Trophoblast cell (in vitro differentiated cells and primary cell): ENCODE measurements around the gene ZNF217.
A peak's percentile ranks its signal among the peaks of the same experiment; 100 is the strongest.

Experiments used
- DNase-seq, 2 donors: peaks; one replicate each; pipeline ENCODE4 v3.0.0-alpha.2; 2016
- H2AFZ ChIP-seq: 2 replicates; pipeline ENCODE4 v1.6.1; 2013; ENCODE audit warnings: low read length, moderate library complexity, mild to moderate bottlenecking; ENCODE audit not compliant: insufficient read depth, poor library complexity
- H2AK5ac ChIP-seq: 2 replicates; pipeline ENCODE4 v1.6.1; 2013; ENCODE audit warnings: mild to moderate bottlenecking, low read length
- H2BK120ac ChIP-seq: 2 replicates; pipeline ENCODE4 v1.6.1; 2013; ENCODE audit warnings: low read length, mild to moderate bottlenecking, moderate library complexity; ENCODE audit not compliant: insufficient read depth, poor library complexity
- H2BK12ac ChIP-seq: 2 replicates; pipeline ENCODE4 v1.6.1; 2013; ENCODE audit warnings: mild to moderate bottlenecking, low read length, moderate library complexity
- H2BK5ac ChIP-seq: 2 replicates; pipeline ENCODE4 v1.6.1; 2013; ENCODE audit warnings: low read length, low read depth, moderate library complexity, mild to moderate bottlenecking; ENCODE audit not compliant: poor library complexity
- H3K14ac ChIP-seq: 2 replicates; pipeline ENCODE4 v1.6.1; 2013; ENCODE audit warnings: mild to moderate bottlenecking, low read length
- H3K18ac ChIP-seq: 2 replicates; pipeline ENCODE4 v1.6.1; 2013; ENCODE audit warnings: mild to moderate bottlenecking, low read length
- H3K23ac ChIP-seq: 2 replicates; pipeline ENCODE4 v1.6.1; 2013; ENCODE audit warnings: low read length
- H3K27ac ChIP-seq: 2 replicates; pipeline ENCODE4 v1.5.1; 2013; ENCODE audit warnings: low read depth, mild to moderate bottlenecking, inconsistent platforms, low read length, moderate library complexity
- H3K27me3 ChIP-seq: 2 replicates; pipeline ENCODE4 v1.6.1; 2013; ENCODE audit warnings: inconsistent platforms, mild to moderate bottlenecking, low read length, moderate library complexity; ENCODE audit not compliant: insufficient read depth
- H3K36me3 ChIP-seq, 2 experiments: 1 replicate in 1 of 2; 2 replicates in 1 of 2; pipeline ENCODE4 v1.6.1; 2013; ENCODE audit warnings: low read length in 2 of 2, mild to moderate bottlenecking in 2 of 2, moderate library complexity in 1 of 2; ENCODE audit not compliant: insufficient read depth in 2 of 2, control insufficient read depth in 1 of 2
- H3K4ac ChIP-seq: 2 replicates; pipeline ENCODE4 v1.6.1; 2013; ENCODE audit warnings: low read depth, mild to moderate bottlenecking, low read length, moderate library complexity
- H3K4me1 ChIP-seq, 2 experiments: 1 replicate in 1 of 2; 2 replicates in 1 of 2; pipeline ENCODE4 v1.6.1; 2013; ENCODE audit warnings: low read length in 2 of 2, mild to moderate bottlenecking in 2 of 2, moderate library complexity in 1 of 2; ENCODE audit not compliant: insufficient read depth in 2 of 2, control insufficient read depth in 1 of 2
- H3K4me2 ChIP-seq: 2 replicates; pipeline ENCODE4 v1.6.1; 2013; ENCODE audit warnings: inconsistent platforms, mild to moderate bottlenecking, low read length, moderate library complexity
- H3K4me3 ChIP-seq: 2 replicates; pipeline ENCODE4 v1.5.1; 2013; ENCODE audit warnings: mild to moderate bottlenecking, low read depth, low read length, inconsistent platforms
- H3K79me1 ChIP-seq: one replicate; pipeline ENCODE4 v1.6.1; 2013; ENCODE audit warnings: low read length
- H3K79me2 ChIP-seq: 2 replicates; pipeline ENCODE4 v1.6.1; 2013; ENCODE audit warnings: low read length, mild to moderate bottlenecking; ENCODE audit not compliant: control insufficient read depth, insufficient read depth, poor library complexity
- H3K9ac ChIP-seq: 2 replicates; pipeline ENCODE4 v1.6.1; 2013; ENCODE audit warnings: mild to moderate bottlenecking, low read length
- H3K9me3 ChIP-seq: 2 replicates; pipeline ENCODE4 v1.6.1; 2013; ENCODE audit warnings: low read depth, mild to moderate bottlenecking, control low read depth, inconsistent platforms, low read length; ENCODE audit not compliant: insufficient read depth
- H4K12ac ChIP-seq: 2 replicates; pipeline ENCODE4 v1.6.1; 2013; ENCODE audit warnings: low read depth, mild to moderate bottlenecking, low read length, moderate library complexity
- H4K8ac ChIP-seq: 2 replicates; pipeline ENCODE4 v1.6.1; 2013; ENCODE audit warnings: low read depth, mild to moderate bottlenecking, low read length, moderate library complexity
- H4K91ac ChIP-seq: one replicate; pipeline ENCODE4 v1.6.1; 2013; ENCODE audit warnings: low read depth, mild to moderate bottlenecking, low read length, moderate library complexity
- WGBS: extraction: QIAGEN DNeasy Blood & Tissue Kit; methylation state at CpG from one replicate; pipeline ENCODE4 v1.1.7; 2013; ENCODE audit warnings: missing lambda C conversion rate; ENCODE audit not compliant: insufficient read length, insufficient coverage; ENCODE audit errors: extremely low coverage; 5-methylcytosine and 5-hydroxymethylcytosine counted together

Gene ZNF217

DNA sequence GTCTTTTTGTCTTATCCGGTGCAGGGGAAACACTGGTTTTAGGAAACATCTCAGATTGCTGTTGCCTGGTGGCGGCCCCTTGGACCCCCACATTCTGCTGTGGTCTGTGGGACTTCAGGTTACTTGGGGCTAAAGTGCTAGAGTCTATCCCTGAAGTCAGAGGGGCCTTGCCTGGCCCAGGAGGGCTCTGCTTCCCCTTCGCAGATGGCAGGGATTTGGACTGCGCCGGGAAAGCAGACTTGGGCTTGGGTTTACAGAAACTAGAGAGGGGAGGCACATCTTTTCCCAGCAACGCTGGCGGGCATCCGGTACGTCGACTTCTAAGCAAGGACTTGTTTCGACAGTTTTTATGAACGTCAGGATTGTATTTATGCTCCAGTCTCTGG lies 17.5 kb downstream of the ZNF217 start:
- H3K79me1 ChIP-seq, result no peaks in the 10 kb centered on the region
- H2BK5ac ChIP-seq, result no peak overlapping the region
- peaks cover 0 to 8% of the 10 kb centered on the region in 2 experiments for H3K4me1 ChIP-seq
- H3K27me3 ChIP-seq, result no peaks in the 10 kb centered on the region
- no peak overlapping the region for H2AK5ac ChIP-seq
- H2BK120ac ChIP-seq, result no peak overlapping the region
- H4K8ac ChIP-seq, result no peak overlapping the region
- no peak overlapping the region for H3K23ac ChIP-seq
- H3K14ac ChIP-seq, result no peak overlapping the region
- no peak overlapping the region for H4K91ac ChIP-seq
- no peak overlapping the region for H3K9ac ChIP-seq
- no peak overlapping the region for H4K12ac ChIP-seq
- H3K79me2 ChIP-seq, result peaks cover 26% of the 10 kb centered on the region
- peak overlapping the region; percentile 98 for H3K4ac ChIP-seq
- no peak overlapping the region for H3K4me2 ChIP-seq
- no peak overlapping the region for H2AFZ ChIP-seq
- no peak overlapping the region for H3K18ac ChIP-seq
- no peak overlapping the region for H3K4me3 ChIP-seq
- peaks cover 47 to 70% of the 10 kb centered on the region in 2 experiments for H3K36me3 ChIP-seq
- no peak overlapping the region for H3K27ac ChIP-seq
- H2BK12ac ChIP-seq, result no peak overlapping the region
- DNase-seq, result no peak
- H3K9me3 ChIP-seq, result no peaks in the 10 kb centered on the region
- WGBS, result no CpG with 5 or more reads among the region's 12 CpGs

DNA sequence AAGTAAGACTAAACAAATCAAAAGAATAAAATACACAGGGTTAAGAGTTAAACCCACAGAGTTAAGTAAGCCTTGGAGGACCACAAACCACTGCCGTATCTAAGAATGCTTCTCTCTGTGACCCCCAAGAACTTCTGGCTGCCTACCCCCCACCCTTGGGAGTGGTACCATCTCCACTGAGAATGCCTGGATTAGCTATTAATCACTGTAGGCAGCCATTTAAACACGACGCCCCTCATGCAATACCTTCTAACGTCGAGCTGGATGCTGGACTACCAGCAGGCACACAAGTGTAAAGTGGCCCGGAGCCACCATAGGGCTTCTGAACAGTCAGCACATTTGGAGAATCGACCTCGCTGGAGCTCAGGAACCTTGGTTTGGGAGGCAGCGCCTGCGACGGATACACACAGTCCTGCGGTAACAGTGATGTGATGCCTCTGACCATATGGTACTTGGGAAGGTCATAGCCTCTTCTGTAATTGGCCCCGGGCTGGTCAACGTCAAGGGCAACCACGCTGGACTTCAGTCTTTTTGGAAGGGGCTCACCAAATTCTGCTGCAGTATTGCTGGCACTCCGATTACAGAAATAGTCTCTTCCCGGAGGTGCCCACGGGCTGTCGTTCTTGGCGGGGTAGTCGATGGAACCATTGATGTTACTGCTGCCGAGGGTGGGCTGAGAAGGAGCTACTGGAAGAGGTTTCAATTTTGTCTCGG lies 18.0 kb downstream of the ZNF217 start:
- H3K79me1 ChIP-seq, result no peaks in the 10 kb centered on the region

DNA sequence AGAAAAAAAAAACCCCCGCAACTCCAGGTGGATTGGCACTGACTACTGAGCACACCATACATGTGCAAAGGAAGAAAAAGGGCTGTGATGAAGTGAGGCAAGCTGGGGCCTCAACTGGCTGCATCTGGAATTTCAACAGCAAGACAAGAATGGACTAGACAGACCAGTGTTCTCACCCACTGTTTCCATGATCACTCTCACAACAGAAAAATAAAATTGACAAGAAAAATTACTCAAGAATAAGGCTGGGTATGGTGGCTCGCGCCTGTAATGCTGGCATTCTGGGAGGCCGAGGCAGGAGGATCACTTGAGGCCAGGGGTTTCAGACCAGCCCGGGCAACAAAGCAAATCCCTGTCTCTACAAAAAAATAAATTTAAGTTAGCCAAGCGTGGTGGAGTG lies 18.8 kb downstream of the ZNF217 start:
- Histone ChIP-seq H2BK12ac (no peak overlapping the region), H3K18ac (no peak overlapping the region), H2BK120ac (no peak overlapping the region), H3K36me3 (peaks cover 52 to 70% of the 10 kb centered on the region in 2 experiments), H2BK5ac (no peak overlapping the region), H3K4ac (peak overlapping the region; percentile 77), H3K4me1 (peaks cover 0 to 5% of the 10 kb centered on the region in 2 experiments), H3K9ac (no peak overlapping the region), H3K9me3 (no peaks in the 10 kb centered on the region), H4K12ac (no peak overlapping the region), H3K23ac (no peak overlapping the region), H3K27ac (no peak overlapping the region), H3K14ac (no peak overlapping the region), H3K79me1 (no peaks in the 10 kb centered on the region), H2AFZ (no peak overlapping the region), H3K4me2 (no peak overlapping the region), H4K91ac (no peak overlapping the region), H3K27me3 (no peaks in the 10 kb centered on the region), H3K4me3 (no peak overlapping the region), H3K79me2 (peaks cover 19% of the 10 kb centered on the region), H2AK5ac (no peak overlapping the region), H4K8ac (no peak overlapping the region)
- no peak for DNase-seq
- WGBS, result no CpG with 5 or more reads among the region's 6 CpGs

More for the DNA sequence above, 18.0 kb downstream of the ZNF217 start:
- Histone ChIP-seq H2AK5ac (no peak overlapping the region), H3K9ac (no peak overlapping the region), H3K18ac (no peak overlapping the region), H4K12ac (no peak overlapping the region), H3K4ac (peak overlapping the region; percentile 98), H3K9me3 (no peaks in the 10 kb centered on the region), H3K4me2 (no peak overlapping the region), H4K8ac (no peak overlapping the region), H3K27ac (no peak overlapping the region), H2AFZ (no peak overlapping the region), H3K14ac (no peak overlapping the region), H3K23ac (no peak overlapping the region), H3K79me2 (peaks cover 22% of the 10 kb centered on the region), H3K4me1 (peaks cover 0 to 8% of the 10 kb centered on the region in 2 experiments), H3K36me3 (peaks cover 47 to 69% of the 10 kb centered on the region in 2 experiments), H4K91ac (no peak overlapping the region), H2BK5ac (no peak overlapping the region), H3K4me3 (no peak overlapping the region), H2BK12ac (no peak overlapping the region), H3K27me3 (no peaks in the 10 kb centered on the region), H2BK120ac (no peak overlapping the region)
- no CpG with 5 or more reads among the region's 23 CpGs for WGBS
- no peak for DNase-seq

DNA sequence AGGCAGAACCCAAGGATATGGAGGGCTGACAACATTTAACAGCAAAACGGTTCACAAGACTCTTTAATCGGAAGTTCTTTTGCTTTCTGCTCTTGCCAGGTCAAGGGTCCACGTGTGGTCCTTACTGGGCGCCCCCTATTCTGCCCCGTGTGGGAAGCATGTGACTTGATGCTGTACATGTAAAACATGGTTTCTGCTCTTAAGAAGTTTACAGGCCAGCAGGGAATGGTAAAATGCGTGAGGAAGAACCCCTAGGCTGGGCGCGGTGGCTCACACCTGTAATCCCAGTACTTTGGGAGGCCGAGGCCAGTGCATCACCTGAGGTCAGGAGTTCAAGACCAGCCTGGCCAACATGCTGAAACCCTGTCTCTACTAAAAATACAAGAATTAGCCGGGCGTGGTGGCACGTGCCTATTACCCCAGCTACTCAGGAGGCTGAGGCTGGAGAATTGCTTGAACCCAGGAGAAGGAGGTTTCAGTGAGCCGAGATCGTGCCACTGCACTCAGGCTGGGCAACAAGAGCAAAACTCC lies 19.3 kb downstream of the ZNF217 start:
- Histone ChIP-seq H3K14ac (no peak overlapping the region), H3K4me1 (peaks cover 0 to 2% of the 10 kb centered on the region in 2 experiments), H2AFZ (no peak overlapping the region), H4K91ac (no peak overlapping the region), H3K79me1 (no peaks in the 10 kb centered on the region), H3K9ac (no peak overlapping the region), H3K23ac (no peak overlapping the region), H2BK120ac (no peak overlapping the region), H3K27ac (no peak overlapping the region), H3K27me3 (no peaks in the 10 kb centered on the region), H2BK5ac (no peak overlapping the region), H4K12ac (no peak overlapping the region), H2AK5ac (no peak overlapping the region), H3K36me3 (peaks cover 52 to 72% of the 10 kb centered on the region in 2 experiments), H4K8ac (no peak overlapping the region), H2BK12ac (no peak overlapping the region), H3K4me2 (no peak overlapping the region), H3K79me2 (peaks cover 19% of the 10 kb centered on the region), H3K4ac (peak overlapping the region; percentile 97), H3K4me3 (no peak overlapping the region), H3K18ac (no peak overlapping the region), H3K9me3 (no peaks in the 10 kb centered on the region)
- no CpG with 5 or more reads among the region's 14 CpGs for WGBS
- no peak for DNase-seq
